Tibial nerve (tissue), 4 donors: ENCODE measurements around the gene LIN54.

ENCODE experiments used
- CTCF ChIP-seq, 5 experiments: fragments of 200-600 bp in 3 of 5; fragments of 450-650 bp in 2 of 5; sonication (generic) in 3 of 5; IDR thresholded peaks; one replicate each; pipeline ENCODE4 v1.5.1; 2016 to 2019; ENCODE audit warnings: antibody characterized with exemption in 5 of 5, mild to moderate bottlenecking in 3 of 5, moderate library complexity in 2 of 5
- EP300 ChIP-seq, 2 donors: sonication (generic); formaldehyde crosslinking; IDR thresholded peaks; one replicate each; pipeline ENCODE4 v1.6.1; 2017; ENCODE audit warnings: antibody characterized with exemption in 2 of 2, mild to moderate bottlenecking in 1 of 2
- POLR2A ChIP-seq, 2 donors: fragments of 450-650 bp; IDR thresholded peaks; one replicate each; pipeline ENCODE4 v1.6.1; 2017; ENCODE audit warnings: antibody characterized with exemption in 2 of 2, mild to moderate bottlenecking in 2 of 2, moderate library complexity in 2 of 2

GRCh38 chr4:82998898-82999297, 11.7 kb downstream of the LIN54 start:
- TF ChIP-seq CTCF (IDR thresholded peaks at IDR 0.05) (no peak), POLR2A (IDR thresholded peaks at IDR 0.05) (no peak), EP300 (IDR thresholded peaks at IDR 0.05) (no peak)
